Gastrocnemius medialis (tissue), 4 donors: ENCODE data around the gene ETV6. TPM values are rescaled to one million over a fixed set of nuclear protein-coding genes. Genes with fewer than 3 reads are reported as not detected.

Experiments
- ATAC-seq, 2 donors: fragments of 150-250 bp; one replicate each; pipeline ENCODE4 v1.9.1; 2016
- DNase-seq, 2 donors: peaks; one replicate each; pipeline ENCODE4 v3.0.0-alpha.2; 2019
- H3K27ac ChIP-seq, 4 donors: fragments of 200-600 bp; sonication (generic); 1 replicate in 1 of 4; 2 replicates in 3 of 4; pipeline ENCODE4 v1.5.1; 2016 to 2018; ENCODE audit warnings: mild to moderate bottlenecking in 2 of 4, moderate library complexity in 1 of 4
- H3K27me3 ChIP-seq, 3 donors: fragments of 200-600 bp; sonication (generic) in 2 of 3; 1 replicate in 1 of 3; 2 replicates in 2 of 3; pipeline versions ENCODE4 v1.5.1 to v1.6.0; 2016 to 2019; ENCODE audit warnings: mild to moderate bottlenecking in 1 of 3, moderate library complexity in 1 of 3
- H3K36me3 ChIP-seq, 2 donors: fragments of 200-600 bp; sonication (generic) in 1 of 2; one replicate each; pipeline ENCODE4 v1.5.1; 2017 to 2018
- H3K4me1 ChIP-seq, 2 donors: fragments of 200-600 bp; sonication (generic) in 1 of 2; one replicate each; pipeline ENCODE4 v1.5.1; 2016 to 2017; ENCODE audit warnings: mild to moderate bottlenecking in 2 of 2
- H3K4me3 ChIP-seq, 4 donors: fragments of 200-600 bp; sonication (generic) in 3 of 4; 1 replicate in 1 of 4; 2 replicates in 3 of 4; pipeline ENCODE4 v1.5.1; 2016 to 2019; ENCODE audit warnings: mild to moderate bottlenecking in 2 of 4
- H3K9me3 ChIP-seq, 3 donors: fragments of 200-600 bp; sonication (generic) in 2 of 3; 1 replicate in 1 of 3; 2 replicates in 2 of 3; pipeline ENCODE4 v1.5.1; 2016 to 2019
- POLR2A ChIP-seq, 2 donors: fragments of 450-650 bp; IDR thresholded peaks; one replicate each; pipeline ENCODE4 v1.6.1; 2017; ENCODE audit warnings: antibody characterized with exemption in 2 of 2, mild to moderate bottlenecking in 2 of 2, moderate library complexity in 2 of 2
- in situ Hi-C, 4 donors: fragments of 200-750 bp; cut with MboI; loops; one replicate each; pipeline versions ENCODE4 v1.15.0 to v1.8.0; 2017; ENCODE audit warnings: low sequenced_read_pairs in 4 of 4
- intact Hi-C: fragments of 100-400 bp; cut with DNase I; formaldehyde crosslinking; loops from one replicate; pipeline ENCODE4 v1.15.1; 2023; ENCODE audit warnings: low total_unique reads
- total RNA-seq, 4 donors: library from RNA; depleted of rRNA; stranded (reverse); fragments of >200 nt; gene quantifications; one replicate each; pipeline versions ENCODE4 v1.1.0 to v1.2.3, GENCODE V29; 2016
- TF ChIP-seq, protein P1 (sequence below), 5 experiments: fragments of 450-650 bp in 3 of 5; fragments of 200-600 bp in 2 of 5; sonication (generic) in 2 of 5; IDR thresholded peaks in 4 of 5; conservative IDR thresholded peaks in 1 of 5; 1 replicate in 4 of 5; 2 replicates in 1 of 5; pipeline ENCODE4 v1.5.1; 2016 to 2019; ENCODE audit warnings: antibody characterized with exemption in 5 of 5, mild to moderate bottlenecking in 3 of 5, moderate library complexity in 3 of 5

Gene ETV6
- total RNA-seq, 4 donors from 2014 or later, result 2.8 to 5.9 (median 3.3) TPM

DNA sequence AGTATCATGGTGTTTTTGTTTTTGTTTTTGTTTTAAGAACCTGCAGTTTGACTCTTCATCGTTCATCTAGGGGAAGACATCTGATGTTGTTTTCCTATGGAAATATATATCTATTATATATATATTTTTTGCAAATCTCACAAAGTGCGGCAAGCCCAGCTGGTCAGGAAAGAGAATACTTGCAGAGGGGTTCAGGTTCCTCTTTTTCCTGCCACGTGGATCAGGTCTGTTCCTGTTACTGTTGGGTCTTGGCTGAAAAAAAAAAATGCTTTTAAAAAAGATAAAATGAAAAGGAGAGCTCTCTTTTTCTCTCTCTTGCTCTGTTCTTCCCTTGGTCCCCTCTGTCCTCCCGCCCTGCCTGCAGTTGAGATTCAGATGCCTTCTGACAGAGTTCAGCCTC, 241.9 kb downstream of the ETV6 start:
- Histone ChIP-seq H3K27ac (no peak overlapping the region), H3K4me1 (no peaks in the 10 kb centered on the region), H3K4me3 (no peak overlapping the region), H3K9me3 (no peaks in the 10 kb centered on the region), H3K36me3 (peaks cover 0 to 7% of the 10 kb centered on the region in 2 donors), H3K27me3 (no peaks in the 10 kb centered on the region)
- intact Hi-C loops (loop anchor here (5.0 to 10.0 kb wide), 2 partner anchors 143 to 269 kb away; no protein-coding TSS in a partner anchor), in situ Hi-C loops (loop anchor here in 1 of 4 donors (25.0 kb wide), 1 partner anchor 96 kb away; no protein-coding TSS in a partner anchor)
- TF ChIP-seq POLR2A (IDR thresholded peaks at IDR 0.05), result no peak
- TF ChIP-seq, protein P1, sequence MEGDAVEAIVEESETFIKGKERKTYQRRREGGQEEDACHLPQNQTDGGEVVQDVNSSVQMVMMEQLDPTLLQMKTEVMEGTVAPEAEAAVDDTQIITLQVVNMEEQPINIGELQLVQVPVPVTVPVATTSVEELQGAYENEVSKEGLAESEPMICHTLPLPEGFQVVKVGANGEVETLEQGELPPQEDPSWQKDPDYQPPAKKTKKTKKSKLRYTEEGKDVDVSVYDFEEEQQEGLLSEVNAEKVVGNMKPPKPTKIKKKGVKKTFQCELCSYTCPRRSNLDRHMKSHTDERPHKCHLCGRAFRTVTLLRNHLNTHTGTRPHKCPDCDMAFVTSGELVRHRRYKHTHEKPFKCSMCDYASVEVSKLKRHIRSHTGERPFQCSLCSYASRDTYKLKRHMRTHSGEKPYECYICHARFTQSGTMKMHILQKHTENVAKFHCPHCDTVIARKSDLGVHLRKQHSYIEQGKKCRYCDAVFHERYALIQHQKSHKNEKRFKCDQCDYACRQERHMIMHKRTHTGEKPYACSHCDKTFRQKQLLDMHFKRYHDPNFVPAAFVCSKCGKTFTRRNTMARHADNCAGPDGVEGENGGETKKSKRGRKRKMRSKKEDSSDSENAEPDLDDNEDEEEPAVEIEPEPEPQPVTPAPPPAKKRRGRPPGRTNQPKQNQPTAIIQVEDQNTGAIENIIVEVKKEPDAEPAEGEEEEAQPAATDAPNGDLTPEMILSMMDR (IDR thresholded peaks at IDR 0.05 in 4 of 5, conservative IDR thresholded peaks at IDR 0.05 in 1 of 5), result no peak
- no peak for ATAC-seq
- no peak for DNase-seq

DNA sequence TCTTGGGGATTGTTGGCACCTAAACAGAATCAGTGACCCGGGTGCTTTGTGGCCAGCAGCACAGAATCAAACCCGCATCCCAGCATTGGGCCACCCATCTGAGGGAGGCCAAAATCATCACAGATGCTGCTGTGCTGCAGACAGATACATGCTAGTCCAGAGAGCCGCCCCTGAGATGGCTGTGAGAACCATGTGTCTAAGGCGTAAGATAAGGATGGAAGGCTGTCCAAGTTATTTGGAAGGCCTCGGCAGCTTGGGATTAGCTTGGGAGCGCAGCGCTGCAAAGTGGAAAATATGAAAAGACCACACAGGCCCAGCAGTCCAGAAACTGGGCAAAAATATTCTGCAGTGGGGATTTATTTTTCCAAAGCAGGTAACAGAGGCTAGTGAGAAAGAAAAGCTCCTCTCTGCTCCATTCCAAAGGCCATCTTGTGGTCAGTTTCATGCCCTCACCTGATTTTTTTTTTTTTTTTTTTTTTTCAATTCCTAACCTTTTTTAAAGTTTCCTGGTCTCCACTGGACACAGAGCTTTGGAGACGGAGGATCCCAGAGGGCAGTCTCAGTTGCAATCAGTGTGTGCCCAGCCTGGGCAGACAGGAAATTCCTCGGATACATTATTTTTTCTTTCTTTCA, 242.4 kb downstream of the ETV6 start:
- in situ Hi-C loops (loop anchor here in 1 of 4 donors (25.0 kb wide), 1 partner anchor 95 kb away; no protein-coding TSS in a partner anchor), intact Hi-C loops (loop anchor here (2.0 to 10.0 kb wide), 3 partner anchors 143 to 311 kb away; no protein-coding TSS in a partner anchor)
- H3K36me3 ChIP-seq, result peaks cover 0 to 7% of the 10 kb centered on the region in 2 donors
- H3K9me3 ChIP-seq, result no peaks in the 10 kb centered on the region
- ATAC-seq (no peak), DNase-seq (no peak)
- TF ChIP-seq POLR2A (IDR thresholded peaks at IDR 0.05), result no peak
- TF ChIP-seq, protein P1 (IDR thresholded peaks at IDR 0.05 in 4 of 5, conservative IDR thresholded peaks at IDR 0.05 in 1 of 5), result peak in 3 of 5 experiments; percentile 23 to 49 (median 48)
- H3K4me3 ChIP-seq, result no peak overlapping the region
- H3K27me3 ChIP-seq, result no peaks in the 10 kb centered on the region
- no peaks in the 10 kb centered on the region for H3K4me1 ChIP-seq
- no peak overlapping the region for H3K27ac ChIP-seq

DNA sequence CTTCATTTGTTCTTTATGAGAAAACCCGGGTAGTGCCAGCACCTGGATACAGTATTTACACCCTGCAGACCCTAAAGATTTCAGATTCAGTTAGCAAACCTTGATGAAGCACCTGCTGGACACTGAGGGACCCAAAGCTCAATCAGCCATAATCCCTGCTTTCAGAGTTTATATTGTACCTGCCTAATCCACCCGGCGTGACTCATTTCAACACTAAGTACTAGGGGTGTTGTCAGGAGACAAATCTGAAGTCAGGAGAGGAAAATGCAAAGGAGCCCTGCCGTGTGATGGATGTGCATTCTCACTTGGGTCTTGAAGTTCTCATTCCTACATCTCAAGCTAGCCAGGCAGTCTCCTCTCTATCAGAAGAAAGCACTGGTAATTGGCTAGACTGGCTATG, 244.5 kb downstream of the ETV6 start:
- Histone ChIP-seq H3K4me1 (no peaks in the 10 kb centered on the region), H3K36me3 (no peaks in the 10 kb centered on the region), H3K27me3 (no peaks in the 10 kb centered on the region), H3K9me3 (no peaks in the 10 kb centered on the region), H3K27ac (no peak overlapping the region), H3K4me3 (no peak overlapping the region)
- in situ Hi-C loops, result loop anchor here in 1 of 4 donors (25.0 kb wide), 1 partner anchor 93 kb away; no protein-coding TSS in a partner anchor
- TF ChIP-seq, protein P1 (IDR thresholded peaks at IDR 0.05 in 4 of 5, conservative IDR thresholded peaks at IDR 0.05 in 1 of 5), result no peak
- no peak for TF ChIP-seq POLR2A (IDR thresholded peaks at IDR 0.05)
- intact Hi-C loops, result loop anchor here (2.0 to 10.0 kb wide), 3 partner anchors 141 to 313 kb away; no protein-coding TSS in a partner anchor
- ATAC-seq (no peak), DNase-seq (no peak)

DNA sequence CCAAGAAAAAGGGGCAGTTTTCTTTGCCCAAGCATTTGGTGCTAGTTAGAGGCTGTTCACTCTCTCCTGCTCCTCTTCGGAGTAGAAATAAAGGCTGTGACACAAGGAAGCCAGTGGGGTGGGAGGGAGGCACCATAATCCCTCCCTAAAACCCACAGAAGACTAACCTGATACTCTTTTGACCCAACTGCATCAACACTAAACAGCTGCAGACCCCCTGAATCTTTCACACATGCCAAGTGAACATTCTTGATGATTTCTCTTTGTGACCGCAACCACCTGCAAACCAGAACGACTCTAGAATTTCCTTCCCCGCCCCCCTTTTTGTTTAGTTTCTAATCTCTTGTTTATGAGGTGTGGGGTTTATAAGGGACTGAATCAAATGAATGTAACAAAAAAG, 245.4 kb downstream of the ETV6 start:
- no peak for DNase-seq
- ATAC-seq, result no peak
- no peaks in the 10 kb centered on the region for H3K4me1 ChIP-seq
- TF ChIP-seq POLR2A (IDR thresholded peaks at IDR 0.05), result no peak
- TF ChIP-seq, protein P1 (IDR thresholded peaks at IDR 0.05 in 4 of 5, conservative IDR thresholded peaks at IDR 0.05 in 1 of 5), result no peak
- no peaks in the 10 kb centered on the region for H3K27me3 ChIP-seq
- H3K36me3 ChIP-seq, result no peaks in the 10 kb centered on the region
- no peaks in the 10 kb centered on the region for H3K9me3 ChIP-seq
- H3K27ac ChIP-seq, result no peak overlapping the region
- intact Hi-C loops (loop anchor here (5.0 to 10.0 kb wide), 2 partner anchors 140 to 273 kb away; no protein-coding TSS in a partner anchor), in situ Hi-C loops (loop anchor here in 1 of 4 donors (25.0 kb wide), 1 partner anchor 92 kb away; no protein-coding TSS in a partner anchor)
- no peak overlapping the region for H3K4me3 ChIP-seq
